HFFc6 (cell line): ENCODE data around the gene TUBB3. TPM values are rescaled to one million over a fixed set of nuclear protein-coding genes. Genes with fewer than 3 reads are reported as not detected.
"Not testable (repeated sequence)": the region's sequence is repeated elsewhere in the genome, so short reads cannot be mapped to it uniquely, and the experiment has no call there.

Experiments used
- DNase-seq: peaks from one replicate; pipeline ENCODE4 v3.0.0-alpha.2; 2018
- H3K27ac Mint-ChIP-seq: 2 replicates; pipeline ENCODE4 v1.8.0; 2020; ENCODE audit warnings: mild to moderate bottlenecking, mixed read lengths
- H3K27me3 Mint-ChIP-seq: 2 replicates; pipeline ENCODE4 v1.8.0; 2021; ENCODE audit warnings: mild to moderate bottlenecking, moderate library complexity, mixed read lengths; ENCODE audit not compliant: insufficient read depth
- H3K36me3 Mint-ChIP-seq: 2 replicates; pipeline ENCODE4 v1.8.0; 2021; ENCODE audit warnings: low read depth, mixed read lengths
- H3K4me1 Mint-ChIP-seq: 2 replicates; pipeline ENCODE4 v1.8.0; 2020; ENCODE audit warnings: low read depth, mixed read lengths
- H3K4me3 Mint-ChIP-seq: 2 replicates; pipeline ENCODE4 v1.8.0; 2020; ENCODE audit warnings: mild to moderate bottlenecking, moderate library complexity, mixed read lengths
- H3K9me3 Mint-ChIP-seq: 2 replicates; pipeline ENCODE4 v1.8.0; 2020; ENCODE audit warnings: mild to moderate bottlenecking, mixed read lengths
- CTCF ChIP-seq: fragments of 200-600 bp; sonication (generic); IDR thresholded peaks from 2 replicates; pipeline ENCODE4 v1.5.0; 2021; ENCODE audit warnings: antibody characterized with exemption, mild to moderate bottlenecking
- total RNA-seq, 6 experiments: library from RNA; stranded (reverse); fragmentation: NEBNext Ultra II Directional; extraction: Animal tissue kit (Norgen Biotek cat#: 25700); gene quantifications; 2 replicates in 1 of 6; 3 replicates in 5 of 6; pipeline ENCODE4 v1.2.3, GENCODE V29; 2021

Gene TUBB3
- total RNA-seq, 6 experiments from 2014 or later = 147 to 212 (median 164) TPM

GRCh38 chr16:89964201-89964600 is 41.1 kb downstream of the TUBB3 start:
- Mint-ChIP-seq H3K27ac (no peak overlapping the region), H3K4me1 (no peaks in the 10 kb centered on the region), H3K36me3 (peaks cover 5% of the 10 kb centered on the region; the same call in 1 of the 2 replicates), H3K27me3 (no peaks in the 10 kb centered on the region; the same call in 1 of the 2 replicates), H3K4me3 (no peak overlapping the region), H3K9me3 (no peaks in the 10 kb centered on the region)
- DNase-seq = no peak
- no peak for TF ChIP-seq CTCF

- Mint-ChIP-seq H3K4me3 (no peak overlapping the region), H3K4me1 (no peaks in the 10 kb centered on the region), H3K27me3 (no peaks in the 10 kb centered on the region; the same call in 1 of the 2 replicates), H3K36me3 (no peaks in the 10 kb centered on the region), H3K9me3 (no peaks in the 10 kb centered on the region), H3K27ac (no peak overlapping the region)
- TF ChIP-seq CTCF = no peak
- DNase-seq = no peak
Observed at GRCh38 chr16:89965447-89966225, 42.5 kb downstream of the TUBB3 start.

- no peaks in the 10 kb centered on the region; the same call in 1 of the 2 replicates for H3K4me1 Mint-ChIP-seq
- peaks cover 11% of the 10 kb centered on the region for H3K9me3 Mint-ChIP-seq
- no peak overlapping the region for H3K27ac Mint-ChIP-seq
- H3K36me3 Mint-ChIP-seq = peaks cover 7% of the 10 kb centered on the region; the same call in 1 of the 2 replicates
- DNase-seq = no peak
- no peaks in the 10 kb centered on the region; the same call in 1 of the 2 replicates for H3K27me3 Mint-ChIP-seq
- H3K4me3 Mint-ChIP-seq = no peak overlapping the region
- no peak for TF ChIP-seq CTCF
Observed at GRCh38 chr16:89966756-89967155, 43.6 kb downstream of the TUBB3 start.

GRCh38 chr16:89967436-89967835 is 44.3 kb downstream of the TUBB3 start:
- DNase-seq, H3K27ac Mint-ChIP-seq, H3K27me3 Mint-ChIP-seq, H3K36me3 Mint-ChIP-seq, H3K4me3 Mint-ChIP-seq, H3K4me1 Mint-ChIP-seq: not testable (repeated sequence)
- H3K9me3 Mint-ChIP-seq = peaks cover 13% of the 10 kb centered on the region

- H3K36me3 Mint-ChIP-seq, H3K27ac Mint-ChIP-seq, H3K4me1 Mint-ChIP-seq, DNase-seq, H3K27me3 Mint-ChIP-seq, H3K4me3 Mint-ChIP-seq: not testable (repeated sequence)
- peaks cover 13% of the 10 kb centered on the region for H3K9me3 Mint-ChIP-seq
Observed at GRCh38 chr16:89968074-89968473, 44.9 kb downstream of the TUBB3 start.

GRCh38 chr16:89969741-89970410 is 46.7 kb downstream of the TUBB3 start:
- Mint-ChIP-seq H3K36me3 (peaks cover 7% of the 10 kb centered on the region; the same call in 1 of the 2 replicates), H3K9me3 (peaks cover 13% of the 10 kb centered on the region), H3K4me1 (peaks cover 12% of the 10 kb centered on the region), H3K27me3 (no peaks in the 10 kb centered on the region), H3K27ac (no peak overlapping the region), H3K4me3 (no peak overlapping the region)
- no peak for DNase-seq
- no peak for TF ChIP-seq CTCF
